ENCODE measurements around the gene CCR7.

DNA sequence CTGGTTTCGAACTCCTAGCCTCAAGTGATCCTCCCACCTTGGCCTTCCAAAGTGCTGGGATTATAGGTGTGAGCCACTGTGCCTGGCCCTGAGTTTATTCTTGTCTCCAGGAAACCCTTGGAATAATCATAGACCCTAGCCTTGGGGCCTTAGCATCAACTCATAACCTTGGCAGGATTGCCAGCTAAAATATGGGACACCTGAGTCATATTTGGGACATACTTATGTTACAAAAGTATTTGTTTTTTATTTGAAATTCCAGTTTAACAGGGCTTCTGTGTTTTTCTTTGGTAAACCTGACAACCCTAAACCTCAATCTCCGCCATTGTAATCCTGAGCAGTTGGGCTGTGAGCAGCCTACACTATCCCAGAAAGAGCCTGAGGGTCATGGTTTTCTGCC lies 35.3 kb downstream of the CCR7 start:
- TF ChIP-seq EZH2 (IDR thresholded peaks at IDR 0.05; ENCODE audit: insufficient read depth, poor library complexity, severe bottlenecking) (no peak), EZH2phosphoT487 (IDR thresholded peaks at IDR 0.05; ENCODE audit: insufficient read depth, low read depth) (no peak)

All from GM23248 (cell line).